ENCODE data around the gene MDFIC. TPM values are rescaled to one million over a fixed set of nuclear protein-coding genes. Genes with fewer than 3 reads are reported as not detected.

The MDFIC gene
- total and polyA plus RNA-seq, 2 donors from 2014 or later = 9.8 to 32.9 TPM

DNA sequence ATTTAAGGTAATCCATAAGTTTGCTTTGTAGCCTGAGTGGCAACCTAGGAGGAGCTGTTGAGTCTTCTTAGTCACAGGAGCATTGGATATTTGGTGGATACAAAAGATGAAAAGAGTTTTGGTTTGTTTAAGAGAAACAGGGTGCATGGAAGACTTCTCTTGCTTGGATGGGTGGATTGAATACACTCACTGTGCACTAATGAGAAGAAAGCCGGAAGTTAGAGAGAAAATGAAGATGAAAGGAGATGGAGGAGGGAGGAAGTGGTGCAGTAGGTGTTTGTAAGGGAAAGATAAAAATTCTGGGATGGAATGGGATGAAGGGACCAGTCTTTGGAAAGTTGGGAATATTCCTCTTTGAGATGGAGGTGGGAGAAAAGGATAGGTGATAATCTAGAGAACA is 7.7 kb downstream of the MDFIC start:
- no peak for FAIRE-seq
- no peaks in the 10 kb centered on the region for H3K4me1 ChIP-seq (ENCODE audit: control insufficient read depth in 2 of 3, insufficient read depth in 2 of 3, low read depth in 1 of 3, low read length in 3 of 3)

DNA sequence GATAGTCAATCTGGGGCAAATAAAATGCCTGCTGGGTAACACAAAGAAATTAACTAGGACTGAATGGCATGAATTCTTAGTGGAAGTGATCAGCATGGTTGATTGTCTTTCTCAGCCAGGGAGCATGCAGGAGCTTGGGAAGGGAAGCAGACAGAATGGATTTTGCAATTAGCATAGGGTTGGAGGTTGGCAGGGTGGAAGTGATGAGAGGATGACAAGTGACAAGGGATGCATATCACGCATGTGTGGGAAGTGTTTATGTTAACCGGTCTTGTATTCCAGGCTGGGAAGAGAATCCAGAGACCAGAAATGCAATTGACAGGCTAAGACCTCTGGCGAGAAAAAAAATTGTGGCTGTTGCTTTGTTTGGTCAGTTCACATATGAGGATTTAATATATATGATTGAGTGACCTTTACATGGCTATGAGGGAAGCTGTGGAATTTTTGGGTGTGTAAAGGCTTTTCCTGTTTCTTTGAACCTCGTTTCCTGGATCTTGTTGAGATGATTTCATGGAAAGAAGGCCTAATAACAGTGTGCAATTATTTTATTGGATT is 8.3 kb downstream of the MDFIC start:
- Histone ChIP-seq H3K36me3 (ENCODE audit: control insufficient read depth in 2 of 3, insufficient read depth in 3 of 3, low read length in 3 of 3) (no peaks in the 10 kb centered on the region), H3K27me3 (ENCODE audit: control insufficient read depth, insufficient read depth, low read length) (no peaks in the 10 kb centered on the region), H3K9me3 (ENCODE audit: control insufficient read depth in 2 of 3, insufficient read depth in 1 of 3, low read length in 3 of 3) (no peaks in the 10 kb centered on the region), H3K4me3 (ENCODE audit: low read length in 3 of 3) (no peak overlapping the region), H3K4me1 (ENCODE audit: control insufficient read depth in 2 of 3, insufficient read depth in 2 of 3, low read depth in 1 of 3, low read length in 3 of 3) (no peaks in the 10 kb centered on the region), H3K9ac (ENCODE audit: low read length in 3 of 3) (no peak overlapping the region), H3K27ac (ENCODE audit: low read depth in 2 of 2, low read length in 2 of 2) (no peak overlapping the region)
- DNase-seq (no peak), FAIRE-seq (no peak)
- no peak for TF ChIP-seq CTCF (IDR thresholded peaks at IDR 0.05; ENCODE audit: borderline replicate concordance, extremely low read depth, insufficient read depth)
- intact Hi-C loops (cut with DNase I) = no loop called here

More for the DNA sequence above, 7.7 kb downstream of the MDFIC start:
- H3K27me3 ChIP-seq (ENCODE audit: control insufficient read depth, insufficient read depth, low read length) = no peaks in the 10 kb centered on the region
- DNase-seq = no peak
- H3K27ac ChIP-seq (ENCODE audit: low read depth in 2 of 2, low read length in 2 of 2) = no peak overlapping the region
- no peak for TF ChIP-seq CTCF (IDR thresholded peaks at IDR 0.05; ENCODE audit: borderline replicate concordance, extremely low read depth, insufficient read depth)
- intact Hi-C loops (cut with DNase I) = no loop called here
- no peaks in the 10 kb centered on the region for H3K36me3 ChIP-seq (ENCODE audit: control insufficient read depth in 2 of 3, insufficient read depth in 3 of 3, low read length in 3 of 3)
- no peaks in the 10 kb centered on the region for H3K9me3 ChIP-seq (ENCODE audit: control insufficient read depth in 2 of 3, insufficient read depth in 1 of 3, low read length in 3 of 3)
- no peak overlapping the region for H3K4me3 ChIP-seq (ENCODE audit: low read length in 3 of 3)
- no peak overlapping the region for H3K9ac ChIP-seq (ENCODE audit: low read length in 3 of 3)

DNA sequence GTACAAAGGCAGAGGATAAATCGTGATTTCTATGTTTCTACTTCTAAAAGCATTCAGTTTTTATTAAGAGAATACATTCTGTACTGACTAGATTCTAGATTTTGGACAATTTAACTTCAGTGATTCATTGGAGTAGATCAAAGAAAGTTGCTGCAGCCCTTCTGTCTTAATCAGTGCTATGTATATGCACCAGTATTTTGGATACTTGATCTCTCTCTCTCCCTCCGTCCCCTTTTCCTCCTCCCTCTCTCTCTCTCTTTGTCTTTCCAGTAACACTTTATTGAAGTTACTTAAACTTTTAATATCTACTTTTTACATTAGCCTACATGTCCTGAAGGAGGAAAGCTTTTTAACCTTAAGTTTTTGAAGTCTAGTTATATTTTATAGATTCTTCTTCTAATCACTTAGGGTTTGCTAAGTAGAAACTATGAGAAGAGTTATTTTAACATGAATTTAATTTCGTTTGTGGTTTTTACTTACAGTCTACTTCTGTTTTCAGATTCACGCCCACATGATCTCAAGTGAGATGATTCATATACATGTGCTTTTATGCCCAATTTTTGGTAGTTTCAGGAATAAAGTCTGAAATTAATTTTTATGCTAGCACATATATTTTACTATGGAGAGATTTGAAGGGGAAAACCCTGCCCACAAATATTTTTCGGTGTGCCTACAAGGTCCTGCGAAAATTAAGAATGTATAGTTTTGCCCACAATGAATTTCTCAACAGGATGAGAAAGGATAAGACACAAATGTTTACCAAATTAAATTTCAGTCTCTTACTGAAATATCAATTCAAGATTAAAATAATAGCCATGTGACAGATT is 9.1 kb downstream of the MDFIC start:
- Histone ChIP-seq H3K4me1 (ENCODE audit: control insufficient read depth in 2 of 3, insufficient read depth in 2 of 3, low read depth in 1 of 3, low read length in 3 of 3) (peaks cover 0 to 4% (median 0%) of the 10 kb centered on the region in 3 donors), H3K9ac (ENCODE audit: low read length in 3 of 3) (no peak overlapping the region), H3K9me3 (ENCODE audit: control insufficient read depth in 2 of 3, insufficient read depth in 1 of 3, low read length in 3 of 3) (no peaks in the 10 kb centered on the region), H3K27ac (ENCODE audit: low read depth in 2 of 2, low read length in 2 of 2) (no peak overlapping the region), H3K36me3 (ENCODE audit: control insufficient read depth in 2 of 3, insufficient read depth in 3 of 3, low read length in 3 of 3) (no peaks in the 10 kb centered on the region), H3K27me3 (ENCODE audit: control insufficient read depth, insufficient read depth, low read length) (no peaks in the 10 kb centered on the region), H3K4me3 (ENCODE audit: low read length in 3 of 3) (no peak overlapping the region)
- no peak for FAIRE-seq
- DNase-seq = no peak
- no peak for TF ChIP-seq CTCF (IDR thresholded peaks at IDR 0.05; ENCODE audit: borderline replicate concordance, extremely low read depth, insufficient read depth)
- intact Hi-C loops (cut with DNase I) = no loop called here
